MM.1S (cell line): ENCODE results near the gene ADRM1.

Experiments used
- DNase-seq: peaks from one replicate; pipeline ENCODE4 v3.0.0-alpha.2; 2015
- H2AFZ ChIP-seq: fragments of 300-600 bp; sonication (generic); 2 replicates; pipeline ENCODE4 v1.6.0; 2016; ENCODE audit warnings: antibody characterized with exemption, low read length
- H3F3A ChIP-seq: fragments of 300-600 bp; sonication (generic); 2 replicates; pipeline ENCODE4 v1.6.1; 2016; ENCODE audit warnings: mild to moderate bottlenecking, antibody characterized with exemption, low read length, moderate library complexity, mixed read lengths; ENCODE audit not compliant: insufficient read depth
- H3K27ac ChIP-seq: fragments of 300-600 bp; sonication (generic); 2 replicates; pipeline ENCODE4 v1.5.1; 2016; ENCODE audit warnings: mild to moderate bottlenecking, low read length
- H3K27me3 ChIP-seq: fragments of 300-600 bp; sonication (generic); replicated peaks from 2 replicates; pipeline ENCODE4 v1.6.0; 2016; ENCODE audit warnings: low read length; ENCODE audit not compliant: insufficient read depth
- H3K36me3 ChIP-seq: fragments of 300-600 bp; sonication (generic); replicated peaks from 2 replicates; pipeline ENCODE4 v1.6.1; 2016; ENCODE audit warnings: mild to moderate bottlenecking, low read length, mixed read lengths; ENCODE audit not compliant: insufficient read depth
- H3K4me1 ChIP-seq: fragments of 300-600 bp; sonication (generic); 2 replicates; pipeline ENCODE4 v1.6.1; 2016; ENCODE audit warnings: low read length, mixed read lengths
- H3K4me2 ChIP-seq: fragments of 300-600 bp; sonication (generic); 2 replicates; pipeline ENCODE4 v1.6.0; 2016; ENCODE audit warnings: low read depth, low read length
- H3K4me3 ChIP-seq: fragments of 300-600 bp; sonication (generic); 2 replicates; pipeline ENCODE4 v1.5.1; 2016; ENCODE audit warnings: low read length, mixed read lengths
- H3K79me2 ChIP-seq: fragments of 300-600 bp; sonication (generic); 2 replicates; pipeline ENCODE4 v1.6.1; 2016; ENCODE audit warnings: mixed run types, low read length, mixed read lengths
- H3K9ac ChIP-seq: fragments of 300-600 bp; sonication (generic); 2 replicates; pipeline ENCODE4 v1.6.1; 2016; ENCODE audit warnings: low read length, mixed read lengths
- H3K9me2 ChIP-seq: fragments of 300-600 bp; sonication (generic); replicated peaks from 2 replicates; pipeline ENCODE4 v1.6.1; 2016; ENCODE audit warnings: mild to moderate bottlenecking, low read length, mixed read lengths; ENCODE audit not compliant: insufficient read depth
- H3K9me3 ChIP-seq: fragments of 300-600 bp; sonication (generic); replicated peaks from 2 replicates; pipeline ENCODE4 v1.6.1; 2016; ENCODE audit warnings: mild to moderate bottlenecking, low read length, mixed read lengths; ENCODE audit not compliant: insufficient read depth
- H4K20me1 ChIP-seq: fragments of 300-600 bp; sonication (generic); 2 replicates; pipeline ENCODE4 v1.6.1; 2016; ENCODE audit warnings: mild to moderate bottlenecking, low read length, moderate library complexity, mixed read lengths; ENCODE audit not compliant: insufficient read depth
- CTCF ChIP-seq: fragments of 300-600 bp; sonication (generic); IDR thresholded peaks from 2 replicates; pipeline ENCODE4 v1.5.1; 2016; ENCODE audit warnings: antibody characterized with exemption, low read length, mixed read lengths
- EZH2 ChIP-seq: fragments of 300-600 bp; sonication (generic); optimal IDR thresholded peaks from 2 replicates; pipeline ENCODE3; 2017; ENCODE audit warnings: low read depth, mild to moderate bottlenecking, antibody characterized with exemption, low read length, mixed read lengths
- EZH2phosphoT487 ChIP-seq: fragments of 300-600 bp; sonication (generic); IDR thresholded peaks from 2 replicates; pipeline ENCODE4 v1.6.1; 2018; ENCODE audit warnings: antibody characterized with exemption, low read length

The ADRM1 gene

GRCh38 chr20:62300319-62300718, 2.5 kb upstream of the ADRM1 start:
- Histone ChIP-seq H3K36me3 (peaks cover 3% of the 10 kb centered on the region; the same call in 1 of the 2 replicates), H3K79me2 (peaks cover 23% of the 10 kb centered on the region), H3K27ac (no peak overlapping the region), H3K9ac (no peak overlapping the region), H3K9me2 (no peaks in the 10 kb centered on the region), H3K9me3 (no peaks in the 10 kb centered on the region), H3K27me3 (no peaks in the 10 kb centered on the region), H4K20me1 (peaks cover 20% of the 10 kb centered on the region; the same call in 1 of the 2 replicates), H3K4me2 (no peak overlapping the region), H3K4me3 (no peak overlapping the region), H2AFZ (no peak overlapping the region), H3F3A (0 out of 2 replicates have a peak, but pooled peaks cover 3% of the 10 kb centered on the region), H3K4me1 (peaks cover 9% of the 10 kb centered on the region)
- DNase-seq = no peak
- TF ChIP-seq EZH2 = no peak
- TF ChIP-seq EZH2phosphoT487 = no peak
- TF ChIP-seq CTCF = no peak

- no peak overlapping the region for H3K4me3 ChIP-seq
- no peak for DNase-seq
- no peak overlapping the region for H3K27ac ChIP-seq
- no peaks in the 10 kb centered on the region for H3K27me3 ChIP-seq
- no peaks in the 10 kb centered on the region for H3K9me3 ChIP-seq
- H3F3A ChIP-seq = peaks cover 9% of the 10 kb centered on the region; the same call in 1 of the 2 replicates
- peaks cover 9% of the 10 kb centered on the region for H3K4me1 ChIP-seq
- peaks cover 32% of the 10 kb centered on the region for H3K79me2 ChIP-seq
- no peaks in the 10 kb centered on the region for H3K9me2 ChIP-seq
- peaks cover 29% of the 10 kb centered on the region for H4K20me1 ChIP-seq
- TF ChIP-seq EZH2 = no peak
- no peak for TF ChIP-seq CTCF
- no peak for TF ChIP-seq EZH2phosphoT487
- H2AFZ ChIP-seq = no peak overlapping the region
- no peak overlapping the region for H3K9ac ChIP-seq
- H3K36me3 ChIP-seq = peaks cover 12% of the 10 kb centered on the region
- no peak overlapping the region for H3K4me2 ChIP-seq
Measured at GRCh38 chr20:62301111-62301668, 1.6 kb upstream of the ADRM1 start.

- Histone ChIP-seq H4K20me1 (peaks cover 30% of the 10 kb centered on the region), H3K9me2 (no peaks in the 10 kb centered on the region), H3K4me2 (peak overlapping the region; percentile 56), H3K4me3 (peak overlapping the region; percentile 74), H3F3A (peaks cover 11% of the 10 kb centered on the region; the same call in 1 of the 2 replicates), H3K9ac (peak overlapping the region; percentile 91), H3K79me2 (peaks cover 38% of the 10 kb centered on the region), H3K36me3 (peaks cover 15% of the 10 kb centered on the region), H2AFZ (no peak overlapping the region; the same call in 1 of the 2 replicates), H3K27ac (peak overlapping the region; percentile 87), H3K4me1 (peaks cover 9% of the 10 kb centered on the region), H3K27me3 (no peaks in the 10 kb centered on the region), H3K9me3 (no peaks in the 10 kb centered on the region)
- DNase-seq = peak; percentile 96
- no peak for TF ChIP-seq EZH2phosphoT487
- TF ChIP-seq CTCF = peak; percentile 70
Measured at GRCh38 chr20:62301773-62302340, 940 bp upstream of the ADRM1 start.
